ENCODE measurements around the gene LPIN1.

Gene LPIN1

GRCh38 chr2:11786191-11786590 is 39.8 kb downstream of the LPIN1 start:
- FAIRE-seq: no peak

DNA sequence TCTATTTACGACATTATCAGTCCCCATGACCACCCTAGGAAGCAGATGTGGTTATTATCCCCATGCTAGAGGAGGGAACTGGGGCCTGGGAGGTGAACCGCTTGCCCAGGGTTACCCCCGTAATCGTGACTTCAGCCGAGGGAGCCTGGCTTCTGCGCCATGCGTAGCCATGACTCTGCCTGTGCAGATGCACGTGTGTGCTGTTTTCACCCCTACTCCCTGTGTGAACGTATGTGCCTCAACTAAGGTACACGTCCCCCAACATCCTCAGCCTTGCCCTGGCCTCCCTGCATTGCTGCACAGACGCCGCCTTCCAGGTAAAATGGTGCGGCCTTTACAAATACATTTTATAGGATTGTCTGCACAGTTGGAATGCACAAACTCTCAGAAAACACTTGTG is 40.2 kb downstream of the LPIN1 start:
- FAIRE-seq: no peak

DNA sequence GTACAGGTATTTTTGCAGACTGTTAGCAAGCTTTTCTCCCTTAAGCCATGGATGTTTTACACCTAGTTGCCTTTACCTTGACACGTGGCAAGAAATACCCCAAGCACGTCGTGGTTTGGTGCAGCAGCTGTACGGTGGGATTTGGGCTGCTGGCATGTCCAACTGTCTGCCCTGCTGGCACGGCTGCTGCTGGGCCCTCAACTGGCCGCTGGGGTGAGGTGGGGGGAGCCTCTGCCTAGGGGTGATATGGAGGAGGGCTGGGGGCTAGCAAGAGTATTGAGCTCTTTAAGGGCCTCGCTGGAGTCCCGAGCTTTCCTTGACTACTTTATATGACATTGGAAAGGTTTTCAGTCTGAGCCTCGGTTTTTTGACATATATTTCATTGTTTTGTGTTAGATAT is 41.6 kb downstream of the LPIN1 start:
- FAIRE-seq: no peak

DNA sequence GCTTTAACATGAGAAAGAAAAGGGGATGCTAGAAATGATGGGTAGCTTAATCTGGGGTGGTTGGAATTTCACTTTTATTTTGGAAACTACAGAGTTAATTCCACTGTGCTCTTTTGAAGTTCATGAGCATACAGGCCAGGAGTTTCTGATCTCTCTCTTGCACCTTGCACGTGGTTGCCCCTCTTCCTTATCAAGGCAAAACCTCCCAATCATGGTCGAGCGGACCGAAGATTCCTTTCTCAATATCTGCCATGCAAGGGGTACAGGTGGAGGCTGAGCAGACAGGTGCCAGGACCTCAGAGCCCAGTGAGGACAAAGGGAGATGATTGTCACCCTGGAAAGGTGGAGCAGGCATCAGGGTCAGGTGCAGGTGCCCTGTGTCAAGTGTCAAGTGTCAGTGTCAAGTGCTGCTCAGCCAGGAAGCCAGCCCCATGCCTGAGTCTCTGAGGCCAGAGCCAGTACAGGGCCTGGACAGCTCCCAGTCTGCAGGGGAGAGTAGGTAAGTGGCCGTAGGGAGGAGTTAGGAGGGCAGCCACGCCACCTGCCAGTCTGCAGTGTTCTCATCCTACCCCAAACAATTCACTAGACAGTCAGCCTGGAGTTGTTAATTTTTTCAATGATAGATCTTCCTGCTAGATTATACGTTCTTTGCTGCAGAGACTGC is 42.2 kb downstream of the LPIN1 start:
- no peak for FAIRE-seq

DNA sequence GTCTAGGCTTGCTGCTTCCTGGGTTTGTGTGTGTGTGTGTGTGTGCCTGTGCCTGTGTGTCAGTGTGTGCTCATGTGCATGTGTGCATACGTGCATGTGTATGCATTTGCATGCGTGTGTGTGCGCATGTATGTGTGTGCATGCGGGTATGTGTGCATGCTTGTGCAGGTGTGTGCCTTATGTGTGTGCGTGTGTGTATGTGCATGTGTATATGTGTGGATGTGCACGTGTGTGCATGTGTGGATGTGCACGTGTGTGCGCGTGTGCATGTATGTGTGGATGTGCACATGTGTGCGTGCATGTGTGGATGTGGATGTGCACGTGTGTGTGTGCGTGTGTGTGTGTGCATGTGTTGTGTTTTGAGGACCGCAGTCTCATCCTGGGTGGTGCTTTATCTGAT is 42.8 kb downstream of the LPIN1 start:
- no peak for FAIRE-seq

GRCh38 chr2:11790228-11790627 is 43.8 kb downstream of the LPIN1 start:
- FAIRE-seq: no peak

- no peak for FAIRE-seq
These were observed 49.2 kb downstream of the LPIN1 start for GRCh38 chr2:11795590-11795989.

DNA sequence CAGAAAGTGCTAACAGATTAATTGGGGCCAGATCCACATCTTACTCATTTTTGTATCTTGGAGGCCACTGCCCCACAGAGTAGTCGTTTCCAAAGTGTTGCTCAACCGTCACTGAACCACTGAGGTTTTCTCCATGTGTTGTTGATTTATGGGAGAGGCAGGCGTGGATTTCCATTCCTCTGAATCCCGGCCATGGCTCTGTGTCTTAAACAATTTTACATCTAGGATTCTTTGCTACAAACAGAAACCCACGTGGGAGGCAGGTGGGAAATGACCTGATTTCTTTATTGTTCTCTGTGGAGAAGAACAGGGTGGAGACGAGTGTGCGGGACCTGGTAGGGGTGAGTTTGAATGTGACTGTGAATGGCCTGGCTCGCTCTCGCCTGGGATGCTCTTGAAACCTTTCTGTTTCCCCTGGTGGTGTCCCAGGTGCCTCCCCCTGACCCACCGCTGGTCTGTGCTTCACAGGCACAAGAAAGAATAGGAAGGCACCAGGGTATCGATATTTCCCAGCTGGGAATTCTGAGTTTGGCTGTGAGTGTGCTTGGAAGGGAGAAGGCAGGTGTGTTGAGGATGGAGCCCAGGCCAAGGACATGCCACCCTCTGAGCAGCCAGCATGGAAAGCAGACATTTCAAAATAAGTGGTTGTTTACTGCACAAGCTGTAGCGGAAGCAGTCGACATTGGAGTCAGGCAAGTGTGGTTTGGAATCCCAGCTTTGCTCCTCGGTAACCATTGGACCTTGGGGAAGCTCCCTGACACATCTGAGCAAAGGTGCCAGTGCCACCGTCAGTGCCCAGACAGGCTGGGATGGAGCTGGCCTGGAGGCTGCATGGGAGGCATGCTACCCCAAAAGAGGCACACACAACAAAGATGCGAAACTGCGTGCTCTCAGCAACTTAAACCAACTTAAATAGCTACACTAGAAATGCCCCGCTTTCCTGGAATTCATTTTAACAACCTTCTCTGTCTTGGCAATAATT is 50.0 kb downstream of the LPIN1 start:
- FAIRE-seq: no peak

DNA sequence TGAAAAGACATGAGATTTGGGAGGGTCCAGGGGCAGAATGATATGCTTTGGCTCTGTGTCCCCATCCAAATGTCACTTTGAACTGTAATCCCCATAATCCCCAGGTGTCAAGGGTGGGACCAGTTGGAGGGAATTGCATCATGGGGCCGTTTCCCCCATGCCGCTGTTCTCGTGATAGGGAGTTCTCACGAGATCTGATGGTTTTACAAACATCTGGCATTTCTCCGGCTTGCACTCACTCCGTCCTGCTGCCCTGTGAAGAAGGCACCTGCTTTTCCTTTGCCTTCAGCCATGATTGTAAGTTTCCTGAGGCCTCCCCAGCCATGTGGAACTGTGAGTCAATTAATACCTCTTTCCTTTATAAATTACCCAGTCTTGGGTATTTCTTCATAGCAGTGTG is 51.4 kb downstream of the LPIN1 start:
- FAIRE-seq: no peak

GRCh38 chr2:11798701-11799435 is 52.4 kb downstream of the LPIN1 start:
- FAIRE-seq: no peak

DNA sequence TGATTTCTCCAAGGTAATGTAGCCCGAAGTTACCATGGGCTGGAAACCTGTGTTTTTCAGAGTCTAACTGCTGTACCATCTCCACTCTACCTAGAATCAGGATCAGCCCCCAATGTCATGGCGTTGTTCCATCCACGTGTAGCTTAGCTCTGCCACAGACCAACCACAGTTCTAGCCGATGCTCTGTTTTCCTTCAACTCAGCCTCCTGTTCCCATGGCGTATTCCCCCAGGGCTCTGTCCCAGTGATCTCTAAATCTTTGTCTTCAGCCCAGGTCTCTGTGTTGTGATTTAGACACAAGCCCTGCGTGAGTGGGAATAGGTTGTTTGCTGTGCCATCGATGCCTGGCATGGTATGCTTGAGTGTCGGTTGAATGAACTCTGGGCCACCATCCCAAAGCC is 53.4 kb downstream of the LPIN1 start:
- no peak for FAIRE-seq

GRCh38 chr2:11802782-11803191 is 56.4 kb downstream of the LPIN1 start:
- FAIRE-seq: no peak

- no peak for FAIRE-seq
These were observed 58.6 kb downstream of the LPIN1 start for GRCh38 chr2:11805024-11805423.

DNA sequence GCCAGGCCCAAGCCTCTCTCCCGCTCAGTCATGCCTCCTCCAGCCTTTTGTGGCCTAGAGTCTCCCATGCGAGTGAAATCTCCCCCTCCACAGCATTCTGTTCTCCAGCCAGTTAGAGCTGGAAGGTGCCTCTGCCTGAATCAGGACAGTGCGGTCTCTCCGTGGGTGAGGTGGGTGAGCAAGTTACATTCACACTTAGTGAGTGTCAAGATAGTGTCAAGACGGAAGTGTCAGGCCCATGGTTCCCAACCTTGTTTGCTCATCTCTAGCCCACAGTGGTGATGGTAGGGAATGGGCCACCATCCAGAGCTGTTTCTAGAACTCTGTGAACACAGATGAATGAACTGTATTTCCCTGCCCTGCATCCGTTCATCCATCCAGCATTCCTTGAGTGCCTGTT is 59.5 kb downstream of the LPIN1 start:
- no peak for FAIRE-seq

- no peak for FAIRE-seq
These were observed 61.0 kb downstream of the LPIN1 start for GRCh38 chr2:11807156-11808015.

DNA sequence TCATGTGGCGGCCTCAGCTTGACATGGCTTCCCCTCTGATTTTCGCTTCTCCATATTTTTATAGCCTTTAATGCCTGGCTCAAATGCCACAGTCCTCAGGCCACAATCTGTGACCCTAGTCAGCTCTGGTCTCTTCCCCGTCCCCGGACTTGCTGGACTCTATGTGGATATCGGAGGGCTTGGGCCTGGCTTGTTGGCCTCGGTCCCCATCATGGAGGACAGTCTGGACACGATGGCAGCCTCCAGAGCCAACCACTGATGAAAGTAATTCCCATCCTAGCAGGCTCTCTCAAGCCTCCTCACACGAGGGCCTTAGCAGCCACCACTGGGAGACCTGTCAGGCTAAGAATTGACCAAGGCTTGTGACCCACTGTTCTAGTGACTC is 61.6 kb downstream of the LPIN1 start:
- no peak for FAIRE-seq

GRCh38 chr2:11809586-11810236 is 63.3 kb downstream of the LPIN1 start:
- no peak for FAIRE-seq

DNA sequence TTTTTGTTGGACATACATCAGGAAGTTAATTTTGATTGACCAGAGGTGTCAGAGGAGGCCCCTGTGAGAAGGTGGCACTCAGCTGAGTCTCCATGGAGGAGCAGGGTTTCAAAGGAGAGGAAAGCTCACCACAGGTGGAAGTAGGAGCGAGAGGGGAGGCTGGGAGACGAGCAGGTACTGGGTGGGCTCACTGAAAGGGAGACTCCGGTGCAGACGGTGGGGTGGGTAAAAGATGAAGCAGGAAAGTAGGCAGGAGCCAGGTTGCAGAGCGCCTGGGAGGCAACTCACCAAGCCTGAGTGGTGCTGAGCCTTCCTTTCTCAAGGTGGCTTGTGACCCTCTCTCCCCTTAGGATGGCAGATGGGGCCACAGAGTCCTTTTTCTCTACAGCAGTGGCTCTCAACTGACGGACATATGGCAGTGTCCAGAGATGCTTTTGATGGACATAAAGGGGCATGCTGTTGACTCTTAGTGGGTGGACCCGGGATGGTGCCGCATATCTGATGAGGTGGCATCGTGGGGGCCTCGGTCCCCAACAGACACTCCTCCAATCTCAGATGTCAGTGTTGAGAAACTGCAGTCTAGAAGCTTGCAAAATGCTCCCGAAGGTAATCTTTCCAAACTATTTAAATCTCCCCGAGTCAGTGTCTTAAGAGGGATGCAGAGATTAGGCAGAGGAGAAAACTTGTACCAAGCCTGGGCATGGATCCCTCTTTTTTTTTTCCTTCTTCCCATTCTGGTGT is 64.0 kb downstream of the LPIN1 start:
- no peak for FAIRE-seq

DNA sequence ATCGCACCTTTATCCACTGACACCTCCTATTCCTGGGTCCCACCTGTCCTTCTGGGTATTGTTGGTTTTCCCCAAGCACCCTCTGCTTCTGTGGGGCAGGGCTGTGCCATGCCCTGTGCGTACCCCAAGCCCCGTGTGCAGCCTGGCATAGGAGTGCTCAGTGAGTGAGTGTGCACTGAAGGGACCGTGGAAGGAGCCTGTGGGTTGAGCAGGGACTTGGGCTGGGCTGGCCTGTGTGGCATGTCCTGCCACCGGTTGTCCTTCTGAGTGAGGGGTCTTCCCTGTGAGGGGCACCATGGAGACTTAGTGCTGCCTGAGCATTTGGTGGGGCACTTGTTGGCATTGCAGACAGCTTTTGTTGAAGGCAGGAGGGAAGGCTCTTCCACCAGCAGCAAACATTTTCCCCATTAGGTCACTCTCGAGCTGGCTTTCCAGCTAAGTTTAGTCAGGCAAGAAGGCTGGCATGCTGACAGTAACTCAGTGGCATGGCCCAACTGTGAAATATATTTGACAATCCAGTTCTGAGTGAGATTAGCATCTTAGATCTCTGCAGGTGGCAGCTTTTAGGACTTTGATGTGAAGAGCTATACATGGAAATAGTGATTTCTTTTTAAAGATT is 64.7 kb downstream of the LPIN1 start:
- no peak for FAIRE-seq

- no peak for FAIRE-seq
These were observed 66.2 kb downstream of the LPIN1 start for GRCh38 chr2:11812466-11813248.

Measured in A204.1 (cell line).